GM12892 (cell line): ENCODE results near the gene WWP2.
A peak's percentile ranks its signal among the peaks of the same experiment; 100 is the strongest.
"Not testable (repeated sequence)": the region's sequence is repeated elsewhere in the genome, so short reads cannot be mapped to it uniquely, and the experiment has no call there.

ENCODE experiments used
- DNase-seq: peaks from one replicate; pipeline ENCODE4 v3.0.0; 2011; ENCODE audit not compliant: insufficient read length
- FAIRE-seq: peaks from 2 replicates; lab custom pipeline; 2011; peaks lifted over from hg19 to GRCh38; lab: Jason Lieb, UNC
- POLR2A ChIP-seq: IDR thresholded peaks from 2 replicates; pipeline ENCODE4 v1.6.1; 2011; ENCODE audit warnings: low read depth, low read length, control low read depth
- POLR2AphosphoS5 ChIP-seq: IDR thresholded peaks from 2 replicates; pipeline ENCODE4 v1.6.1; 2011; ENCODE audit warnings: low read depth, low read length, control low read depth
- TAF1 ChIP-seq: IDR thresholded peaks from 2 replicates; pipeline ENCODE4 v1.6.1; 2011; ENCODE audit warnings: low read depth, mild to moderate bottlenecking, control low read depth, low read length, borderline replicate concordance

Gene WWP2

DNA sequence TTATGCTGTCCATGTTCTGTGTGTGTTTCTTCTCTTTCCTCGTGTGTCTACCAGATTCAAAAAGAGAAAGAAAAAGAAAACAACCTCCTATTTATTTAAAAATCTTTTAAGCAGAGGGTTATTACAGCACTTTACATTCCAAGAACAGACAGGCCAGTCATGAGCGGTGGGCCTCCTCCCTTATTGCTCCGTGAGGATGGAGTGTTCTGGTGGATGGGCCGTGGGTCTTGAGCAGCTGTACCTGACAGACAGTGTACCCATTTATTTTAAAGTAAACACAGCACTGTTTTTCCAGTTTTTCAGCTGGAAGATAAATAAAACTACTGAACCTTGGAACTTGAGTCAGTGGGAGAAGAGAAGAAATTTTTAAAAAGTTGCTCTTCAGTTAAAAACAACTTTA is 52.4 kb downstream of the WWP2 start:
- DNase-seq (no peak), FAIRE-seq (no peak)
- TF ChIP-seq POLR2A = no peak
- TF ChIP-seq TAF1 = no peak
- TF ChIP-seq POLR2AphosphoS5 = no peak

DNA sequence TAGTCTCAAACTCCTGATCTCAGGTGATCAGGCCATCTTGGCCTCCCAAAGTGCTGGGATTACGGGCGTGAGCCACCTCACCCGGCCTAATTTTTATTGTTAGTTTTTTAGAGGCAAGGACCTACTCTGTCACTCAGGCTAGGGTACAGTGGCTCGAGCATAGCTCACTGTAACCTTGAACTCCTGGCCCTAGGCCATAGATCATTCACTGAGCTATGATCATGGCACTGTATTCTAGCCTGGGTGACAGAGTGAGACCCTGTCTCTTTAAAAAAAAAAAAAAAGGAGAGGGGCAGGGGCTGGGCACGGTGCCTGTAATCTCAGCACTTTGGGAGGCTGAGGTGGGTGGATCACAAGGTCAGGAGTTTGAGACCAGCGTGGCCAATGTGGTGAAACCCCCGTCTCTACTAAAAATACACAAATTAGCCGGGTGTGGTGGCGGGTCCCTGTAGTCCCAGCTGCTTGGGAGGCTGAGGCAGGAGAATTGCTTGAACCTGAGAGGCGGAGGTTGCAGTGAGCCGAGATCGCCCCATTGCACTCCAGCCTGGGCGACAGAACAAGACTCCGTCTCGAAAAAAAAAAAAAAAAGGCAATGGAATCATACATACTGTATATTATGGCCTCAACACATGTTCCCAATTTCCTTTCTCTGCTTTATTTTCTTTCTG is 53.2 kb downstream of the WWP2 start:
- not testable (repeated sequence) for DNase-seq, FAIRE-seq

DNA sequence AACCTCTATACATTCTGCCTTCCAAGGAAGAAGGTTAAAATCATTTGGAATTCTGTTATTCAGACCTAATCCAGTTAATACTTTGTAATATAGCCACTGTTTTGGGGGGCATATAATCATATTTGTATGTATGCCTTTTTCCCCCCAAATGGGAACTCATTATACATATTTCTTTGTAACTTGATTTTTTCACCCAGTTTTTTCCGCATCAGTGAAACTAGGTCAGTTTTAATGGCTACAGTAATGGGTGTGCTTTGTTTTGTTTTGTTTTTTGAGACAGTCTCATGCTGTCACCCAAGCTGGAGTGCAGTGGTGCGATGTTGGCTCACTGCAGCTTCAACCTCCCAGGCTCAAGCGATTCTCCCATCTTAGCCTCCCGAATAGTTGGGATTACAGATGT is 54.9 kb downstream of the WWP2 start:
- TF ChIP-seq POLR2AphosphoS5 (no peak), TAF1 (no peak), POLR2A (no peak)
- no peak for FAIRE-seq
- no peak for DNase-seq

DNA sequence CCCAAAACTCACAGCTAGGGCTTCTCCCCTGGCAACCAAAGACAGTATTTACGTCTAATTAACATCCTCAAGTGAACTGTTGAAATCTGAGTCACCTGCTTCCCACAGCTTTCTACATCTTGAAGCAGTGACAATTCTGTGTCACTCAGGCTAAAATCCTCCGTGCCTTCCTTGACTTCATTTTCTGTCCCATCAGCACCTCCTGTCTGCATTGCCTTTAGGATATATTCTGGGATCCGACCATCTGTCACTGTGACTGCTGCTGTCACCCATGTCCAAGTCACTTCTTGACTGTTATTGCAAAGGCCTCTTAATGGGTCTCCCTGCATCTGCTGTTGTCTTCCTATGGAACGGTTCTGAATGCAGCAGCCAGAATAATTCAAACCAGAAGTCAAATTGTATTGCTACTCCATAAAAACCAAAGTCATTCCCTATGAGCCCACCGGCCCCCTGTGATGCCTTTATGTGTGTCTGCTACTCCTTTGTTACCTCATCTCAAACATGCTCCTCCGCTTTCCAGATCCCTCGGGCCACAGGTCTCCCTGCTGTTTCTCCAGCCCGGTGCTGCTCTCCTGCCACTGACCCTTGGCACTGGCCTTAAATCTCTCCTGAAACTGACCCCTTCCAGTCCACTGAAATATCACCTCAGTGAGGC is 56.9 kb downstream of the WWP2 start:
- FAIRE-seq = no peak
- DNase-seq = no peak
- TF ChIP-seq TAF1 (no peak), POLR2AphosphoS5 (no peak), POLR2A (no peak)

DNA sequence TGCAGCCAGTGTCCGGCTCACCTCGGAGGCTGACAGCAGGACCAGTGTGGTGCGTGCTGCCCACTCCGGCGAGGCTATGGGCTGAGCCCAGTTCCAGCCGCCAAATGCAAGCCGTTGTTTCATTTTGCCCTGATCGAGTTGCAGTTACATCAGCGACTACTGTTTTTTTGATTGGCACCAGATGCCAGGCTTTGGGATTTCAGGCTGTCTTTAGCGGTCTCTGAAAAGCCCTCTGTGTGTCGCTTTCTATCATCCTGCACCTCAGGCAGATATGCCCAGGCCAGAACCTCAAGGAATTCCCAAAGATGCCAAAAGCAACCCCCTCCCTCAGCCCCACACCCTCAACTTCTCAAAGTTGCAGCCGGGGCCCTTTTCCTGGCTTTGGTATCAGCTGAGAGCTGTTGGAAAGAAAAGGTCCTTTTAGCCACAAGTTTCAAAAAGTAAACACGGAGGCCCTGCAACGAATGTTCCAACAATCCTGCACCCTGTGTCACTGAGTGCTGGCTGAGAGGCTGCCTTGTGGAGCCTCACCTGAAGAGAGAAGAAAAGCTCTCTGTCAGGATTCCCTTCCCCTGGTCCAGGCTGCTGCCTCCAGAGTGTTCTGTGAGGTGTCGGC is 58.9 kb downstream of the WWP2 start:
- TF ChIP-seq POLR2AphosphoS5 (no peak), TAF1 (no peak), POLR2A (no peak)
- no peak for DNase-seq
- FAIRE-seq = no peak

DNA sequence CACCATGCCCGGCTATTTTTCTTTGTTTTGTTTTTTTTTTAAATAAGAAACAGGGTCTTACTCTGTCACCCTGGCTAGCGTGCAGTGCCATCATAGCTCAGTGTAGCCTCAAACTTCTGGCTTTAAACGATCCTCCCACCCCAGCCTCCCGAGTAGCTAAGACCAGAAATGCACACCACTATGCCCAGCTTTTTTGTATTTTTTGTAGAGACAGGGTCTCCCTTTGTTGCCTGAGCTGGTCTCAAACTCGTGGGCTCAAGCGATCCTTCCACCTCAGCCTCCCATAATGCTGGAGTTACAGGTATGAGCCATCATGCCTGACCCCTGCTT is 59.7 kb downstream of the WWP2 start:
- TF ChIP-seq POLR2AphosphoS5 (no peak), TAF1 (no peak), POLR2A (no peak)
- FAIRE-seq (no peak), DNase-seq (no peak)

DNA sequence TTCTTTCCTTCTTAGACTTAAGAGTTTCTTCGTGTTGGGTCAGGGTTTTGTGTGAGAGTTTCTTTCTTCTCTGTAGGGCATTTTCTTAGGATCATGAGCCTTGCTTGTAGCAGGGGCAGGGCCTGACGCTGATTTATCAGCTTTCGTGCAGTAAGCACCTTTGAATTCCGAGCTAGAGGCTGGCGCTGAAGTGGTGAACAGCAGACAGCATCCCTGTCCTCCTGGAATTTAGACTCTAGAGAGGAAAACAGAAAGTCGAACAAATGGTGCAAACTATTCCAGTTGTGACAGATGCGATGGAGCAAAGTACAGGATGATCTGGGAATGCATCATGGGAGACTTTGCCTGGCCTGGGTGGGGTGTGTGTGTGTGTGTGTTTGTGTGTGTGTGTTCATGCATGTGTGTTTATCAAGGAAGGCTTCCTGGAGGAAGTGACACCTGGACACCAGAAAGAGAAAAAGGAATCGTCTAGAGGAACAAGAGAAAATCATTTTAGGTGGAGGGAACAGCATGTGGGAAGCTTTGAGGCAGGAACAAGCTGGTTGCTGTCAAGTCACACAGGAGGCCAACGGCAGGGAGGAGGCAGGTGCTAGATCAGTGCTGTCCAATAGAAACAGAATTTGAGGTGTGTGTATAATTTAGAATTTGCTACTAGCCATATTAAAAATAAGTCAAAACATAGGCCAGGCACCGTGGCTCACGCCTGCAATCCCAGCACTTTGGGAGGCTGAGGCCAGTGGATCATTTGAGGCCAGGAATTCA is 60.2 kb downstream of the WWP2 start:
- FAIRE-seq = no peak
- TF ChIP-seq TAF1 (no peak), POLR2A (no peak), POLR2AphosphoS5 (no peak)
- DNase-seq = no peak

DNA sequence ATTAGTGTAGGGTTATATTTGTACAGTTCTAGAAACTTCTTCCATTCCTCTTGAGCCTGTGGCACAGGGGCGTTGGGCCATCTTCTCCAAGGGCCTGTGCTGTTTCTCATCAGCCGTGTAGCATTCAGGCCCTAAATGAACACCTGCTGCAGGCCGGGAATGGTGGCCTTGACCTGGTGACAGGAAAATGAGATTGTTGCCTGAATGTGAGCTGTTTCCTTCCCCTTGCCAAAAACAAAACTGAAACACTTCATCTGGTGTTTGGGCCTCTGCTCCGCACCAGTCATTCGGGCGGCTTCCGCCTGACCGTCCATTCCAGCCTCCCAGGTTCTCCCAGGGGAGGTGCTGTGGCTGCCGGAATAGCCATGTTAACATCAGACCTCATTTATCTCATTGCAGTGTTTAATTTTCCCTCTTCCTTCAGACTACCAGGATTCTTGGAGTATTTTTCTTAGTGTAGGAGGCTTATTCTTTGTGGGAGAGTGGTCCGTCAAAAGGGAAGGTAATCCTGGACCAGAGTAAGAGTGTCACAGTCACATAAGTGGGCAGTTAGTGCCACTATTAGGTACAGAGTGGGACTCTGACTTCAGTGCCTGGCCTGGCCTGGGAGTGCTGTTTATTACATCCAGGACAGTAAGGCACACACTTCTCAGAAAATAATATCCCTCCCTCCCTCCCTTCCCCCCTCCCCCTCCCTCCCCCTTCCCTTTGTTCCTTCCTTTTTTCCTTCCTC is 61.9 kb downstream of the WWP2 start:
- peak; percentile 55 for DNase-seq
- peak; percentile 63; the same call in 1 of the 2 replicates for TF ChIP-seq POLR2A
- TF ChIP-seq POLR2AphosphoS5 = peak; percentile 70; the same call in 1 of the 2 replicates
- peak; percentile 51; the same call in 1 of the 2 replicates for TF ChIP-seq TAF1
- peak; percentile 94 for FAIRE-seq

DNA sequence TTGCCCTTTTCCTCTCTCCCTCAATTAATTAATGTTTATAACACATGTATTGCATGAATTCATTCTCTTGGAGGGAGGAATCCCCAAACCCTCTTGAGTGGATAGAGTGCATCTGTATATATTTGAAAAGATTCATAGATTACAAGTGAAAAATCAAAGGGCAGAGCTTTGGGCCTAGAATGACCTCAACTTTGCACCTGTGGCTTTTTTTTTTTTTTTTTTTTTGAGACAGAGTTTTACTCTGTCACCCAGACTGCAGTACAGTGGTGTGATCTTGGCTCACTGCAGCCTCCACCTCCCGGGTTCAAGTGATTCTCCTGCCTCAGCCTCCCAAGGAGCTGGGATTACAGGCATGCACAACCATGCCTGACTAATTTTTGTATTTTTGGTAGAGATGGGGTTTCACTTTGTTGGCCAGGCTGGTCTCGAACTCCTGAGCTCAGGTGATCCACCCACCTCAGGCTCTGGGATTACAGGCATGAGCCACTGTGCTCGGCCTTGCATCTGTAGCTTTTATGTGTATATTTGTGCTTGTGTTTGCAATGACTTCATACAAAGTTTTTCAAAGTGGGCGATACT is 62.5 kb downstream of the WWP2 start:
- not testable (repeated sequence) for FAIRE-seq

DNA sequence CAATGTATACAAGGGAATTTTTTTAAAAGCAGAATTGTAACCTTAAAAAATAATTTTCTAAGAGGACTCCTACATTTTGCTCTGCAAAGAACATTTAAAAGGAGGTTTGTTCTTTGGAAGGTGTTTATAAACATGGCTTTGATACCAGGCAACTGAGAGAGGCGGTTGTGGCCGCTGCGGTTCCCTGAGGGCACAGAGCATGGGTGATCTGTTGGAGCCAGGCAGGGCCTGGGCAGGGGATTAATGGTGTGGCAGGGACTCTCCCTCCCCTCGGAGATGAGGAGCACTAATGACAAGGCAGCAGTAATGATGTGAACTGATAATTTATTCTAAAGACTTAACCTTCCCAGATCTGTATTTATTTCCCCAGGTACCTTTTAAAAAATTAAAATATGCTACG is 65.4 kb downstream of the WWP2 start:
- TF ChIP-seq POLR2A (no peak), POLR2AphosphoS5 (no peak), TAF1 (no peak)
- FAIRE-seq = no peak
- DNase-seq = no peak

More for the DNA sequence above, 62.5 kb downstream of the WWP2 start:
- not testable (repeated sequence) for DNase-seq

DNA sequence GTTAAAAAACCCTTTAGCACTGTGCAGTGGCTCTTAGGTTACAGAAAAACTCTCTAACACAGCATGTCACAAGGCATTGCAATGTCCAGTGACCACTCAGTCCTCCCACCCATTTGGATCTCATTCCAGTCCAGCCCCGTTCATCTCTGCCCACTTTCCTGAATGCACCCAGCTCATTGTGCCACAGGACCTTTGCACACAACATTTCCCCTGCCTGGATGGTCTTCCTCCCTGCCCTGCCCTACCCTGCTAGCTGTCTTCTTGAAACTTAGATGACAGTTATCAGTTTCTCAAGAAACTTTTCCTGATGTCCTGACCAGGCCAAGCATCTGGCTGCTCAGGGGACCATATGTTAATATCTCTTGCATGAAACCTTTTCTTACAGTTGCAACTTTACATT is 67.2 kb downstream of the WWP2 start:
- FAIRE-seq = no peak

More for the DNA sequence above, 67.2 kb downstream of the WWP2 start:
- TF ChIP-seq POLR2AphosphoS5 (no peak), POLR2A (no peak), TAF1 (no peak)
- no peak for DNase-seq
